Esophagus muscularis mucosa (tissue), 4 donors: ENCODE data around the gene PDE6H. TPM values are rescaled to one million over a fixed set of nuclear protein-coding genes. Genes with fewer than 3 reads are reported as not detected.

Experiments used
- DNase-seq: peaks from one replicate; pipeline ENCODE4 v3.0.0-alpha.2; 2017; ENCODE audit errors: extremely low spot score
- H3K27ac ChIP-seq, 4 donors: fragments of 200-600 bp; sonication (generic); replicated peaks in 1 of 4; 1 replicate in 3 of 4; 2 replicates in 1 of 4; pipeline ENCODE4 v1.5.1; 2016 to 2019; ENCODE audit warnings: mild to moderate bottlenecking in 1 of 4
- H3K27me3 ChIP-seq, 4 donors: fragments of 200-600 bp; sonication (generic); one replicate each; pipeline versions ENCODE4 v1.5.1 to v1.6.0; 2016 to 2019
- H3K36me3 ChIP-seq, 4 donors: fragments of 200-600 bp; sonication (generic); one replicate each; pipeline ENCODE4 v1.5.1; 2016 to 2019
- H3K4me1 ChIP-seq, 4 donors: fragments of 200-600 bp; sonication (generic); one replicate each; pipeline ENCODE4 v1.5.1; 2016 to 2019
- H3K4me3 ChIP-seq, 4 donors: fragments of 200-600 bp; sonication (generic); 1 replicate in 2 of 4; 2 replicates in 2 of 4; pipeline ENCODE4 v1.5.1; 2016 to 2019; ENCODE audit warnings: mild to moderate bottlenecking in 4 of 4, moderate library complexity in 1 of 4
- H3K9me3 ChIP-seq, 4 donors: fragments of 200-600 bp; sonication (generic); 1 replicate in 3 of 4; 2 replicates in 1 of 4; pipeline ENCODE4 v1.5.1; 2016 to 2019
- EP300 ChIP-seq: sonication (generic); formaldehyde crosslinking; IDR thresholded peaks from one replicate; pipeline ENCODE4 v1.6.1; 2017; ENCODE audit warnings: antibody characterized with exemption
- POLR2A ChIP-seq: fragments of 450-650 bp; IDR thresholded peaks from one replicate; pipeline ENCODE4 v1.6.1; 2017; ENCODE audit warnings: antibody characterized with exemption, moderate library complexity, mild to moderate bottlenecking, low read depth
- POLR2AphosphoS5 ChIP-seq, 2 donors: sonication (generic); formaldehyde crosslinking; IDR thresholded peaks; one replicate each; pipeline ENCODE4 v1.6.1; 2017; ENCODE audit warnings: antibody characterized with exemption in 2 of 2
- WGBS: methylation state at CpG from one replicate; pipeline ENCODE4 v1.1.5; 2018; 5-methylcytosine and 5-hydroxymethylcytosine counted together
- intact Hi-C: fragments of 100-400 bp; cut with DNase I; formaldehyde crosslinking; loops from one replicate; pipeline ENCODE4 v1.15.1; 2023
- total RNA-seq, 4 donors: library from RNA; depleted of rRNA; stranded (reverse); fragments of >200 nt; gene quantifications; one replicate each; pipeline versions ENCODE4 v1.1.0 to v1.2.1, GENCODE V29; 2016
- TF ChIP-seq, protein P1 (sequence below), 3 experiments: fragments of 200-600 bp in 2 of 3; fragments of 450-650 bp in 1 of 3; sonication (generic) in 2 of 3; IDR thresholded peaks; one replicate each; pipeline ENCODE4 v1.5.1; 2017 to 2019; ENCODE audit warnings: antibody characterized with exemption in 3 of 3, mild to moderate bottlenecking in 2 of 3, moderate library complexity in 1 of 3

The PDE6H gene
- total RNA-seq, 4 donors from 2014 or later: not detected

DNA sequence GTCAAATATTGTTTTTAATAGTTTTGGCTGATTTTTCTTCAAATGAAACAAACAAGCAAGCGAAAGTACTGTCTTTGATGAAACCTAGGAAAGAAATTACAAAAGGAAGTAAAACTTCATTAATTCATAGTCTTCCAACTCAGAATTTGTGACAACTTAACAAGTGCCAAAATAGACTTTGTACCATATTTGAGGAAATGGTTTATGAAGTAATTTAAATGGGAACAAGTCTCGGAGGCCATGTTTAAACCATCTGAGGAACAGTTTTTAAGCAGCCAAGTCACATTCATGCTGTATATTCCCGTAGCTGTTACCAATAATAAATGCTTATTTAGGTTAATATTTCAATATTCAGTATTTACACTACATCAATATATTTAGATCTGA is 10.7 kb upstream of the PDE6H start:
- Histone ChIP-seq H3K4me3 (peak overlapping the region in 3 of 4 donors; percentile 45 to 54 (median 46)), H3K9me3 (no peaks in the 10 kb centered on the region), H3K4me1 (peaks cover 20 to 34% (median 30%) of the 10 kb centered on the region in 4 donors), H3K36me3 (no peaks in the 10 kb centered on the region), H3K27me3 (no peaks in the 10 kb centered on the region), H3K27ac (peak overlapping the region; percentile 67 to 75 (median 71))
- intact Hi-C loops: no loop called here
- TF ChIP-seq POLR2A (no peak), POLR2AphosphoS5 (IDR thresholded peaks at IDR 0.05) (no peak), EP300 (no peak)
- TF ChIP-seq, protein P1, sequence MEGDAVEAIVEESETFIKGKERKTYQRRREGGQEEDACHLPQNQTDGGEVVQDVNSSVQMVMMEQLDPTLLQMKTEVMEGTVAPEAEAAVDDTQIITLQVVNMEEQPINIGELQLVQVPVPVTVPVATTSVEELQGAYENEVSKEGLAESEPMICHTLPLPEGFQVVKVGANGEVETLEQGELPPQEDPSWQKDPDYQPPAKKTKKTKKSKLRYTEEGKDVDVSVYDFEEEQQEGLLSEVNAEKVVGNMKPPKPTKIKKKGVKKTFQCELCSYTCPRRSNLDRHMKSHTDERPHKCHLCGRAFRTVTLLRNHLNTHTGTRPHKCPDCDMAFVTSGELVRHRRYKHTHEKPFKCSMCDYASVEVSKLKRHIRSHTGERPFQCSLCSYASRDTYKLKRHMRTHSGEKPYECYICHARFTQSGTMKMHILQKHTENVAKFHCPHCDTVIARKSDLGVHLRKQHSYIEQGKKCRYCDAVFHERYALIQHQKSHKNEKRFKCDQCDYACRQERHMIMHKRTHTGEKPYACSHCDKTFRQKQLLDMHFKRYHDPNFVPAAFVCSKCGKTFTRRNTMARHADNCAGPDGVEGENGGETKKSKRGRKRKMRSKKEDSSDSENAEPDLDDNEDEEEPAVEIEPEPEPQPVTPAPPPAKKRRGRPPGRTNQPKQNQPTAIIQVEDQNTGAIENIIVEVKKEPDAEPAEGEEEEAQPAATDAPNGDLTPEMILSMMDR (IDR thresholded peaks at IDR 0.05): no peak
- 74% methylated on average over 3 of the region's 3 CpGs for WGBS
- no peak for DNase-seq

DNA sequence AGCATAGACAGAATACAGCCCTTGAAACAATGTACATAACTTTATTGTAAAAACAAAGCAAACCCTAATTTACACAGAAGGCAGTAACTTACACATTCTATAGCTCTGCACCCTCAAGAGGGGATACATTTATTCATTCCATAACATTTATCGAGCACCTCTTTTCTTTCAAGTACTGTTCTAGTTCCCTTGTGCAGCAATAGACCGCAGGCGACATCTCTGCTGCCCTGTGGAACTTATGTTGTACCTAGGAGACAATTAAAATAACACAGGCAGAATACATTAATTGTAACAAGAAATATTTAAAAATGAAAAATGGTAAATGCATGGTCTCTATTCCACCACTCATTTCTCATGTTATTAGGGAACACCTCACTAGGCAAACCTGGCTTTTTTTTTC is 10.0 kb upstream of the PDE6H start:
- no peak overlapping the region for H3K27ac ChIP-seq
- no peaks in the 10 kb centered on the region for H3K36me3 ChIP-seq
- TF ChIP-seq, protein P1 (IDR thresholded peaks at IDR 0.05): no peak
- TF ChIP-seq POLR2A: no peak
- H3K4me3 ChIP-seq: no peak overlapping the region
- intact Hi-C loops: no loop called here
- WGBS: 87% methylated on average over 3 of the region's 3 CpGs
- no peaks in the 10 kb centered on the region for H3K9me3 ChIP-seq
- DNase-seq: no peak
- H3K4me1 ChIP-seq: peaks cover 13 to 28% (median 24%) of the 10 kb centered on the region in 4 donors
- no peaks in the 10 kb centered on the region for H3K27me3 ChIP-seq

DNA sequence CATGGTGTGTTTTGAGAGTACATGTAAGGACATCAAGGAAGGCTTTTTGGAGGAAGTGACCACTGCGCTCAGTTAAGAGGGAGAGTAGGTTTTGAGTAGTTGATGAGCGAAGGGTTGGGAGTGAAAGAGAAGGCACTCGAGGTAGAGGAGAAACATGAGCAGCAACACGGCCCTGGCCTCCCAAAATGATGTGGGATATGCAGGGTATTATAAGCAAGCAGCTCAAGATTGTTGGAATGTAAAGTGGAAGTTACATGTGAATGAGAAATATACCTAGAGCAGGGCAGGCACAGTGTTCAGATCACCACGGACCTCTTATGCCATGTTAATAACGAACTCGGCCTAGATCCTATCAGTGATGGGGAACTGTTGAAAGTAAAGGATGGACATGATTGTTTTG is 9.3 kb upstream of the PDE6H start:
- Histone ChIP-seq H3K4me3 (no peak overlapping the region), H3K4me1 (peaks cover 6 to 21% (median 19%) of the 10 kb centered on the region in 4 donors), H3K27ac (no peak overlapping the region), H3K36me3 (no peaks in the 10 kb centered on the region), H3K27me3 (no peaks in the 10 kb centered on the region), H3K9me3 (no peaks in the 10 kb centered on the region)
- no peak for TF ChIP-seq POLR2A
- TF ChIP-seq, protein P1 (IDR thresholded peaks at IDR 0.05): no peak
- no peak for TF ChIP-seq EP300
- TF ChIP-seq POLR2AphosphoS5 (IDR thresholded peaks at IDR 0.05): no peak
- WGBS: 92% methylated on average over 7 of the region's 7 CpGs
- no peak for DNase-seq
- intact Hi-C loops: no loop called here

DNA sequence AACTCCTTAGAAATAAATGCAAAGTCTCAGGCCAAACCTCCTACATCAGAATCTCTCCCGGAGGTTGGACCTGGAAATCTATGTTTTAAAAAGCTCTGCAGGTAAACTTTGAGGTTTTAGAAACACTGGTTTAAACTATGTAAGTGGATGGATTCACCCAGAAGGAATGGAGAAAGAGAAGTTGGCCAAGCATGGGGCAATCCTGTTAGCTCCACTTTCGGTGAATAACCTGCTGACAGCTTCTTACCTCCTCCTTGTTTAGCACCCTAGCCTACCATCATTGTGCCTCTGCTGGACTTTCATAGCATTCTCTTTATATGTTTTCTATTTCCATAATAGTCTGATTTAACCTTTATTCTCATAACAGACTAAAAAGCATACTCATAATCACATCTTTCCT is 8.4 kb upstream of the PDE6H start:
- 54% methylated on average over 2 of the region's 2 CpGs for WGBS
- Histone ChIP-seq H3K36me3 (no peaks in the 10 kb centered on the region), H3K9me3 (no peaks in the 10 kb centered on the region), H3K27me3 (no peaks in the 10 kb centered on the region), H3K4me3 (no peak overlapping the region), H3K27ac (no peak overlapping the region), H3K4me1 (peaks cover 0 to 13% (median 12%) of the 10 kb centered on the region in 4 donors)
- DNase-seq: no peak
- intact Hi-C loops: no loop called here
- TF ChIP-seq POLR2A (no peak), POLR2AphosphoS5 (IDR thresholded peaks at IDR 0.05) (no peak), EP300 (no peak)
- TF ChIP-seq, protein P1 (IDR thresholded peaks at IDR 0.05): no peak

DNA sequence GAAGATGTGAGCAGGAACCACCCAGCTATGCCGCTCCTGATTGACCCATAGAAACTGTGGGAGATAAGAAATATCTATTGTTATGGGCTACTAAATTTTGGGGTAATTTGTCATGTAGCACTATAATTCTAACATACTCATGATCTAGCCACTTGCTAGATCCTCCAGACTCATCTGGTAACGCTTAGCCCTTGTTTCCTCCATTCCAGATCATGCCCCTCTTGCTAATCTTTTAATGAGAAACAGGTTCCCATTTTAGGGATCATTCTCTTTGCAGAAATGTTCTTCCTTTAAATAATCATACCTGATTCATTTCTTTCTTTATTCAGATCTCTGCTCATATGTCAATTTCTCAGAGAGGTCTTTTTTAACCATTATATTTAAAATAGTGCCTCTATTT is 7.6 kb upstream of the PDE6H start:
- Histone ChIP-seq H3K4me3 (no peak overlapping the region), H3K36me3 (no peaks in the 10 kb centered on the region), H3K9me3 (no peaks in the 10 kb centered on the region), H3K4me1 (peaks cover 0 to 9% (median 6%) of the 10 kb centered on the region in 4 donors), H3K27me3 (no peaks in the 10 kb centered on the region), H3K27ac (no peak overlapping the region)
- TF ChIP-seq POLR2AphosphoS5 (IDR thresholded peaks at IDR 0.05) (no peak), POLR2A (no peak), EP300 (no peak)
- TF ChIP-seq, protein P1 (IDR thresholded peaks at IDR 0.05): no peak
- WGBS: 91% methylated on average over 2 of the region's 2 CpGs
- intact Hi-C loops: no loop called here
- no peak for DNase-seq
